H1 (cell line): ENCODE results near the gene NSUN6. TPM values are rescaled to one million over a fixed set of nuclear protein-coding genes. Genes with fewer than 3 reads are reported as not detected.

Source experiments
- CBX8 ChIP-seq: fragments of 300-800, 300-1000 bp; sonication (generic); IDR thresholded peaks from 2 replicates; pipeline ENCODE4 v1.7.1; 2016; ENCODE audit warnings: low read depth, low read length, borderline replicate concordance
- CEBPB ChIP-seq: IDR thresholded peaks from 2 replicates; pipeline ENCODE4 v1.6.1; 2012; ENCODE audit warnings: low read depth, low read length
- CHD1 ChIP-seq: IDR thresholded peaks from 2 replicates; pipeline ENCODE4 v1.6.1; 2012; ENCODE audit warnings: low read depth, low read length, improper control_type of control experiment
- CTBP2 ChIP-seq: IDR thresholded peaks from 2 replicates; pipeline ENCODE4 v1.7.0; 2011; ENCODE audit warnings: borderline replicate concordance, mild to moderate bottlenecking, moderate library complexity, mixed read lengths, low read length; ENCODE audit not compliant: insufficient read depth, insufficient read length
- GABPA ChIP-seq: IDR thresholded peaks from 2 replicates; pipeline ENCODE4 v1.6.1; 2011; ENCODE audit warnings: mild to moderate bottlenecking, low read length, moderate library complexity, borderline replicate concordance; ENCODE audit not compliant: insufficient read depth
- PHF8 ChIP-seq: fragments of 200-600 bp; sonication (generic); conservative IDR thresholded peaks from 2 replicates; pipeline ENCODE4 v1.7.1; 2012; ENCODE audit warnings: low read depth, mild to moderate bottlenecking, inconsistent platforms, low read length, moderate library complexity
- RBBP5 ChIP-seq: IDR thresholded peaks from 2 replicates; pipeline ENCODE4 v1.7.1; 2012; ENCODE audit warnings: low read depth, mild to moderate bottlenecking, inconsistent platforms, low read length, moderate library complexity, borderline replicate concordance
- SIN3A ChIP-seq, 2 experiments: IDR thresholded peaks in 1 of 2; conservative IDR thresholded peaks in 1 of 2; 2 replicates each; pipeline ENCODE4 v1.6.1; 2011 to 2012; ENCODE audit warnings: low read length in 2 of 2, improper control_type of control experiment in 1 of 2, low read depth in 1 of 2, mild to moderate bottlenecking in 1 of 2
- TBP ChIP-seq: IDR thresholded peaks from 2 replicates; pipeline ENCODE4 v1.6.1; 2011; ENCODE audit warnings: low read depth, low read length, improper control_type of control experiment
- YY1 ChIP-seq: IDR thresholded peaks from 2 replicates; pipeline ENCODE4 v1.6.1; 2011; ENCODE audit warnings: low read depth, mild to moderate bottlenecking, low read length
- polyA plus RNA-seq, 7 experiments: library from polyadenylated mRNA; depleted of rRNA in 3 of 7; stranded (reverse) in 5 of 7; unstranded in 2 of 7; fragments of >200 nt in 5 of 7; fragments of 200-250 nt in 2 of 7; gene quantifications; 1 replicate in 5 of 7; 2 replicates in 1 of 7; 4 replicates in 1 of 7; pipeline versions ENCODE4 v1.2.1 to v1.2.3, GENCODE V29; 2011 to 2013; ENCODE audit warnings: missing spikeins in 2 of 7, mixed read lengths in 2 of 7
- total RNA-seq: library from RNA; stranded (reverse); fragmentation: NEBNext Ultra II Directional; extraction: Animal tissue kit (Norgen Biotek cat#: 25700); gene quantifications from 2 replicates; pipeline ENCODE4 v1.2.1, GENCODE V29; 2021
- TF ChIP-seq, protein P1 (sequence below): IDR thresholded peaks from 2 replicates; pipeline ENCODE4 v1.6.1; 2011; ENCODE audit warnings: low read depth, mild to moderate bottlenecking, low read length; ENCODE audit not compliant: insufficient read depth

The NSUN6 gene
- total and polyA plus RNA-seq, 2 of the 8 experiments (the other 6 are each of a cell fraction or from before 2014, with no cell fraction given) = 5.9 to 14.4 TPM

DNA sequence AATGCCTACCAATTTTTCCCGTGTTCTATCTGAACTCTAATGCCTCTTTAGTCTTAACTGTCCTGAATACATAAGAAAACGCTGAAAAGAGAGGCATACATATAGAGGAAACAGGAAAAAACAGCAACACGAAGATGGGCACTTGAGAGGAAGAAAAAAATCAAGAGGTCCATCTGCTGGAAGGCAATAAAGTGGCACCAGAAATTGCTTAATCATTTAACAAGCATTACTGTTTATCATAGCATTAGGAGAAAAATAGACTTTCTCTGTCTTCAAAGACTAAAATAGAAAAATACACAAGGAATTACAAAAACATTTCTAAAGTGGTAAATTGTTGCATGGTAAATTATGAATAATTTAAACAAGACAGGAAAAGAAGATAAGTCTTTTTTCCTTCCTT, 35.0 kb downstream of the NSUN6 start (continued):
- TF ChIP-seq CBX8 (no peak), TBP (no peak), RBBP5 (no peak), CTBP2 (no peak), PHF8 (no peak), YY1 (no peak), GABPA (no peak), CHD1 (no peak), CEBPB (no peak), SIN3A (conservative IDR thresholded peaks at IDR 0.05 in 1 of 2, IDR thresholded peaks at IDR 0.05 in 1 of 2; ENCODE audit: low read depth in 1 of 2, low read length in 2 of 2) (no peak)
- TF ChIP-seq, protein P1, sequence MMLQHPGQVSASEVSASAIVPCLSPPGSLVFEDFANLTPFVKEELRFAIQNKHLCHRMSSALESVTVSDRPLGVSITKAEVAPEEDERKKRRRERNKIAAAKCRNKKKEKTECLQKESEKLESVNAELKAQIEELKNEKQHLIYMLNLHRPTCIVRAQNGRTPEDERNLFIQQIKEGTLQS = no peak
- TF ChIP-seq, all 59 proteins: peak for 0
